GM12878 (cell line): ENCODE data around the gene NEAT1. TPM values are rescaled to one million over a fixed set of nuclear protein-coding genes. Genes with fewer than 3 reads are reported as not detected.

Source experiments
- CBFB ChIP-seq: IDR thresholded peaks from 2 replicates; pipeline ENCODE4 v1.6.1; 2016; ENCODE audit warnings: antibody characterized with exemption, low read depth
- CEBPB ChIP-seq, 2 experiments: fragments of 150-350 bp in 1 of 2; IDR thresholded peaks; 2 replicates each; pipeline ENCODE4 v1.6.1; 2012 to 2014; ENCODE audit warnings: low read depth in 2 of 2, low read length in 2 of 2, borderline replicate concordance in 1 of 2, inconsistent platforms in 1 of 2
- CHD4 ChIP-seq: fragments of 200-600 bp; sonication (generic); IDR thresholded peaks from 2 replicates; pipeline ENCODE4 v1.6.1; 2016; ENCODE audit warnings: mild to moderate bottlenecking
- CREB1 ChIP-seq: IDR thresholded peaks from 2 replicates; pipeline ENCODE4 v1.6.1; 2012; ENCODE audit warnings: low read depth, mild to moderate bottlenecking, inconsistent platforms
- DPF2 ChIP-seq: fragments of 450-650 bp; IDR thresholded peaks from 2 replicates; pipeline ENCODE4 v1.6.1; 2017; ENCODE audit warnings: mild to moderate bottlenecking
- GABPA ChIP-seq: IDR thresholded peaks from 2 replicates; pipeline ENCODE4 v1.6.1; 2014; ENCODE audit warnings: antibody characterized with exemption, low read depth, mild to moderate bottlenecking, inconsistent platforms
- GATAD2B ChIP-seq: fragments of 450-650 bp; conservative IDR thresholded peaks from 2 replicates; pipeline ENCODE4 v1.6.1; 2017; ENCODE audit warnings: low read depth, mild to moderate bottlenecking, moderate library complexity
- JUNB ChIP-seq: IDR thresholded peaks from 2 replicates; pipeline ENCODE4 v1.6.1; 2016; ENCODE audit warnings: antibody characterized with exemption, mild to moderate bottlenecking
- MTA2 ChIP-seq: fragments of 450-650 bp; IDR thresholded peaks from 2 replicates; pipeline ENCODE4 v1.6.1; 2016; ENCODE audit warnings: low read depth, mild to moderate bottlenecking, moderate library complexity
- SMAD5 ChIP-seq: IDR thresholded peaks from 2 replicates; pipeline ENCODE4 v1.6.1; 2016; ENCODE audit warnings: antibody characterized with exemption, low read depth
- SP1 ChIP-seq: IDR thresholded peaks from one replicate; pipeline ENCODE4 v1.6.1; 2011; ENCODE audit warnings: low read depth, low read length
- SPI1 ChIP-seq: IDR thresholded peaks from 2 replicates; pipeline ENCODE4 v1.6.1; 2011; ENCODE audit warnings: low read depth, mild to moderate bottlenecking, low read length, moderate library complexity, borderline replicate concordance; ENCODE audit not compliant: insufficient read depth
- STAT1 ChIP-seq: fragments of 450-650 bp; conservative IDR thresholded peaks from 2 replicates; pipeline ENCODE4 v1.6.1; 2014; ENCODE audit warnings: antibody characterized with exemption, mild to moderate bottlenecking
- YY1 ChIP-seq: IDR thresholded peaks from 2 replicates; pipeline ENCODE4 v1.6.1; 2011; ENCODE audit warnings: low read depth, mild to moderate bottlenecking, low read length
- ZNF274 ChIP-seq: IDR thresholded peaks from one replicate; pipeline ENCODE4 v1.8.0; 2011; ENCODE audit not compliant: insufficient read length, insufficient read depth
- polyA plus RNA-seq, 11 experiments: library from polyadenylated mRNA; depleted of rRNA in 4 of 11; unstranded in 6 of 11; stranded (reverse) in 5 of 11; fragments of >200 nt; fragmentation: Nextera tagmentation in 4 of 11; fragmentation: Illumina TruSeq in 1 of 11; extraction: Ambion mirVana in 4 of 11; extraction: Trizol in 1 of 11; gene quantifications; 1 replicate in 1 of 11; 2 replicates in 10 of 11; pipeline versions ENCODE4 v1.2.1 to v1.2.3, GENCODE V29; 2011 to 2016; ENCODE audit warnings: inconsistent platforms in 2 of 11, missing spikeins in 2 of 11, low read depth in 1 of 11
- total RNA-seq, 4 experiments: library from RNA; depleted of rRNA in 3 of 4; stranded (reverse); fragments of >200 nt in 3 of 4; fragmentation: Illumina TruSeq in 1 of 4; extraction: Trizol in 1 of 4; gene quantifications; 2 replicates each; pipeline versions ENCODE4 v1.2.1 to v1.2.3, GENCODE V29; 2013 to 2021
- TF ChIP-seq, protein P1 (sequence below): fragments of 450-650 bp; formaldehyde crosslinking; IDR thresholded peaks from 2 replicates; pipeline ENCODE4 v1.4.0; 2022; ENCODE audit warnings: mild to moderate bottlenecking, moderate library complexity
- TF ChIP-seq, protein P2 (sequence below): fragments of 450-650 bp; IDR thresholded peaks from 2 replicates; pipeline ENCODE4 v1.6.1; 2016; ENCODE audit warnings: mild to moderate bottlenecking
- TF ChIP-seq, protein P3 (sequence below): IDR thresholded peaks from 2 replicates; pipeline ENCODE4 v1.6.1; 2011; ENCODE audit warnings: borderline replicate concordance, low read depth, mild to moderate bottlenecking, moderate library complexity, low read length; ENCODE audit not compliant: insufficient read depth, poor library complexity, severe bottlenecking
- TF ChIP-seq, protein P4 (sequence below): fragments of 450-650 bp; IDR thresholded peaks from 2 replicates; pipeline ENCODE4 v1.6.1; 2017; ENCODE audit warnings: borderline replicate concordance
- TF ChIP-seq, protein P5 (sequence below), 3 experiments: IDR thresholded peaks in 2 of 3; conservative IDR thresholded peaks in 1 of 3; 2 replicates each; pipeline ENCODE4 v1.5.1; 2011; ENCODE audit warnings: low read depth in 3 of 3, low read length in 3 of 3, mild to moderate bottlenecking in 3 of 3, control low read depth in 2 of 3, moderate library complexity in 2 of 3, inconsistent platforms in 1 of 3, mixed read lengths in 1 of 3; ENCODE audit not compliant: control insufficient read depth in 2 of 3, insufficient read depth in 1 of 3; ENCODE audit errors: extremely low read depth in 1 of 3

Gene NEAT1
- total and polyA plus RNA-seq, 10 of the 15 experiments (the other 5 are each of a cell fraction or from before 2014, with no cell fraction given) = 13.6 to 328 (median 69.4) TPM

DNA sequence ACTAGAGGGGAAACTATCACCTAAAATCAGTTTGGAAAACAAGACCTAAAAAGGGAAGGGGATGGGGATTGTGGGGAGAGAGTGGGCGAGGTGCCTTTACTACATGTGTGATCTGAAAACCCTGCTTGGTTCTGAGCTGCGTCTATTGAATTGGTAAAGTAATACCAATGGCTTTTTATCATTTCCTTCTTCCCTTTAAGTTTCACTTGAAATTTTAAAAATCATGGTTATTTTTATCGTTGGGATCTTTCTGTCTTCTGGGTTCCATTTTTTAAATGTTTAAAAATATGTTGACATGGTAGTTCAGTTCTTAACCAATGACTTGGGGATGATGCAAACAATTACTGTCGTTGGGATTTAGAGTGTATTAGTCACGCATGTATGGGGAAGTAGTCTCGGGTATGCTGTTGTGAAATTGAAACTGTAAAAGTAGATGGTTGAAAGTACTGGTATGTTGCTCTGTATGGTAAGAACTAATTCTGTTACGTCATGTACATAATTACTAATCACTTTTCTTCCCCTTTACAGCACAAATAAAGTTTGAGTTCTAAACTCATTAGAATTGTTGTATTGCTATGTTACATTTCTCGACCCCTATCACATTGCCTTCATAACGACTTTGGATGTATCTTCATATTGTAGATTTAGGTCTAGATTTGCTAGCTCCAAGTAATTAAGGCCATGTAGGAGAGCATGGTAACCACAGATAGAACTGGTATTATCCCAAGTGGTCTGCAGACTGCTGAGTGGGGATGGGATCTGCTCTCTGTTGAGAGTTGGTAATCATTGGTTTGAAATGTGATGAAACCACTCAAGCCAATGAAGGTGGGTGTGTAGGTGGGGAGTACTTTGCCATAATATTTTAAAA is 3.6 kb downstream of the NEAT1 start (continued):
- TF ChIP-seq YY1 (0 out of 2 replicates have a peak, but pooled peaks have one; percentile 17), GATAD2B (no peak), CREB1 (no peak), SPI1 (no peak; the same call in 1 of the 2 replicates), JUNB (peak; percentile 64), CBFB (peak; percentile 45), CEBPB (IDR thresholded peaks at IDR 0.05; ENCODE audit: borderline replicate concordance in 1 of 2, low read depth in 2 of 2, low read length in 2 of 2) (no peak), SP1 (no peak), ZNF274 (no peak), GABPA (no peak), DPF2 (no peak), MTA2 (peak; percentile 79; the same call in 1 of the 2 replicates), STAT1 (no peak), CHD4 (no peak), SMAD5 (peak; percentile 96; the same call in 1 of the 2 replicates)
- TF ChIP-seq, protein P1, sequence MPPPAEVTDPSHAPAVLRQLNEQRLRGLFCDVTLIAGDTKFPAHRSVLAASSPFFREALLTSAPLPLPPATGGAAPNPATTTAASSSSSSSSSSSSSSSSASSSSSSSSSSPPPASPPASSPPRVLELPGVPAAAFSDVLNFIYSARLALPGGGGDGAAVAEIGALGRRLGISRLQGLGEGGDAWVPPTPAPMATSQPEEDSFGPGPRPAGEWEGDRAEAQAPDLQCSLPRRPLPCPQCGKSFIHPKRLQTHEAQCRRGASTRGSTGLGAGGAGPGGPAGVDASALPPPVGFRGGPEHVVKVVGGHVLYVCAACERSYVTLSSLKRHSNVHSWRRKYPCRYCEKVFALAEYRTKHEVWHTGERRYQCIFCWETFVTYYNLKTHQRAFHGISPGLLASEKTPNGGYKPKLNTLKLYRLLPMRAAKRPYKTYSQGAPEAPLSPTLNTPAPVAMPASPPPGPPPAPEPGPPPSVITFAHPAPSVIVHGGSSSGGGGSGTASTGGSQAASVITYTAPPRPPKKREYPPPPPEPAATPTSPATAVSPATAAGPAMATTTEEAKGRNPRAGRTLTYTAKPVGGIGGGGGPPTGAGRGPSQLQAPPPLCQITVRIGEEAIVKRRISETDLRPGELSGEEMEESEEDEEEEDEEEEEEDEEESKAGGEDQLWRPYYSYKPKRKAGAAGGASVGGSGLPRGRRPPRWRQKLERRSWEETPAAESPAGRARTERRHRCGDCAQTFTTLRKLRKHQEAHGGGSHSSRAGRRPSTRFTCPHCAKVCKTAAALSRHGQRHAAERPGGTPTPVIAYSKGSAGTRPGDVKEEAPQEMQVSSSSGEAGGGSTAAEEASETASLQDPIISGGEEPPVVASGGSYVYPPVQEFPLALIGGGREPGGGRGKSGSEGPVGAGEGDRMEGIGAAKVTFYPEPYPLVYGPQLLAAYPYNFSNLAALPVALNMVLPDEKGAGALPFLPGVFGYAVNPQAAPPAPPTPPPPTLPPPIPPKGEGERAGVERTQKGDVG = no peak; the same call in 1 of the 2 replicates
- TF ChIP-seq, protein P2, sequence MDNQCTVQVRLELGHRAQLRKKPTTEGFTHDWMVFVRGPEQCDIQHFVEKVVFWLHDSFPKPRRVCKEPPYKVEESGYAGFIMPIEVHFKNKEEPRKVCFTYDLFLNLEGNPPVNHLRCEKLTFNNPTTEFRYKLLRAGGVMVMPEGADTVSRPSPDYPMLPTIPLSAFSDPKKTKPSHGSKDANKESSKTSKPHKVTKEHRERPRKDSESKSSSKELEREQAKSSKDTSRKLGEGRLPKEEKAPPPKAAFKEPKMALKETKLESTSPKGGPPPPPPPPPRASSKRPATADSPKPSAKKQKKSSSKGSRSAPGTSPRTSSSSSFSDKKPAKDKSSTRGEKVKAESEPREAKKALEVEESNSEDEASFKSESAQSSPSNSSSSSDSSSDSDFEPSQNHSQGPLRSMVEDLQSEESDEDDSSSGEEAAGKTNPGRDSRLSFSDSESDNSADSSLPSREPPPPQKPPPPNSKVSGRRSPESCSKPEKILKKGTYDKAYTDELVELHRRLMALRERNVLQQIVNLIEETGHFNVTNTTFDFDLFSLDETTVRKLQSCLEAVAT = peak; percentile 60
- TF ChIP-seq, protein P3, sequence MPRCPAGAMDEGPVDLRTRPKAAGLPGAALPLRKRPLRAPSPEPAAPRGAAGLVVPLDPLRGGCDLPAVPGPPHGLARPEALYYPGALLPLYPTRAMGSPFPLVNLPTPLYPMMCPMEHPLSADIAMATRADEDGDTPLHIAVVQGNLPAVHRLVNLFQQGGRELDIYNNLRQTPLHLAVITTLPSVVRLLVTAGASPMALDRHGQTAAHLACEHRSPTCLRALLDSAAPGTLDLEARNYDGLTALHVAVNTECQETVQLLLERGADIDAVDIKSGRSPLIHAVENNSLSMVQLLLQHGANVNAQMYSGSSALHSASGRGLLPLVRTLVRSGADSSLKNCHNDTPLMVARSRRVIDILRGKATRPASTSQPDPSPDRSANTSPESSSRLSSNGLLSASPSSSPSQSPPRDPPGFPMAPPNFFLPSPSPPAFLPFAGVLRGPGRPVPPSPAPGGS = no peak
- TF ChIP-seq, protein P4, sequence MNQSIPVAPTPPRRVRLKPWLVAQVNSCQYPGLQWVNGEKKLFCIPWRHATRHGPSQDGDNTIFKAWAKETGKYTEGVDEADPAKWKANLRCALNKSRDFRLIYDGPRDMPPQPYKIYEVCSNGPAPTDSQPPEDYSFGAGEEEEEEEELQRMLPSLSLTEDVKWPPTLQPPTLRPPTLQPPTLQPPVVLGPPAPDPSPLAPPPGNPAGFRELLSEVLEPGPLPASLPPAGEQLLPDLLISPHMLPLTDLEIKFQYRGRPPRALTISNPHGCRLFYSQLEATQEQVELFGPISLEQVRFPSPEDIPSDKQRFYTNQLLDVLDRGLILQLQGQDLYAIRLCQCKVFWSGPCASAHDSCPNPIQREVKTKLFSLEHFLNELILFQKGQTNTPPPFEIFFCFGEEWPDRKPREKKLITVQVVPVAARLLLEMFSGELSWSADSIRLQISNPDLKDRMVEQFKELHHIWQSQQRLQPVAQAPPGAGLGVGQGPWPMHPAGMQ = no peak
- TF ChIP-seq, protein P5, sequence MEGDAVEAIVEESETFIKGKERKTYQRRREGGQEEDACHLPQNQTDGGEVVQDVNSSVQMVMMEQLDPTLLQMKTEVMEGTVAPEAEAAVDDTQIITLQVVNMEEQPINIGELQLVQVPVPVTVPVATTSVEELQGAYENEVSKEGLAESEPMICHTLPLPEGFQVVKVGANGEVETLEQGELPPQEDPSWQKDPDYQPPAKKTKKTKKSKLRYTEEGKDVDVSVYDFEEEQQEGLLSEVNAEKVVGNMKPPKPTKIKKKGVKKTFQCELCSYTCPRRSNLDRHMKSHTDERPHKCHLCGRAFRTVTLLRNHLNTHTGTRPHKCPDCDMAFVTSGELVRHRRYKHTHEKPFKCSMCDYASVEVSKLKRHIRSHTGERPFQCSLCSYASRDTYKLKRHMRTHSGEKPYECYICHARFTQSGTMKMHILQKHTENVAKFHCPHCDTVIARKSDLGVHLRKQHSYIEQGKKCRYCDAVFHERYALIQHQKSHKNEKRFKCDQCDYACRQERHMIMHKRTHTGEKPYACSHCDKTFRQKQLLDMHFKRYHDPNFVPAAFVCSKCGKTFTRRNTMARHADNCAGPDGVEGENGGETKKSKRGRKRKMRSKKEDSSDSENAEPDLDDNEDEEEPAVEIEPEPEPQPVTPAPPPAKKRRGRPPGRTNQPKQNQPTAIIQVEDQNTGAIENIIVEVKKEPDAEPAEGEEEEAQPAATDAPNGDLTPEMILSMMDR (IDR thresholded peaks at IDR 0.05 in 2 of 3, conservative IDR thresholded peaks at IDR 0.05 in 1 of 3; ENCODE audit: control insufficient read depth in 2 of 3, extremely low read depth in 1 of 3, insufficient read depth in 1 of 3, low read depth in 3 of 3, low read length in 3 of 3) = no peak
